GM10266 (cell line): ENCODE data around the gene TRPM3.

Source experiments
- DNase-seq: peaks from one replicate; pipeline ENCODE4 v3.0.0; 2012; ENCODE audit errors: extremely low spot score
- TF ChIP-seq, protein P1 (sequence below): IDR thresholded peaks from 2 replicates; pipeline ENCODE4 v1.5.1; 2012; ENCODE audit warnings: mild to moderate bottlenecking, low read depth; ENCODE audit not compliant: control insufficient read depth, insufficient read depth; ENCODE audit errors: missing control alignments

TRPM3 gene

GRCh38 chr9:70954596-70955143 is 166.8 kb downstream of the TRPM3 start:
- DNase-seq = no peak
- TF ChIP-seq, protein P1, sequence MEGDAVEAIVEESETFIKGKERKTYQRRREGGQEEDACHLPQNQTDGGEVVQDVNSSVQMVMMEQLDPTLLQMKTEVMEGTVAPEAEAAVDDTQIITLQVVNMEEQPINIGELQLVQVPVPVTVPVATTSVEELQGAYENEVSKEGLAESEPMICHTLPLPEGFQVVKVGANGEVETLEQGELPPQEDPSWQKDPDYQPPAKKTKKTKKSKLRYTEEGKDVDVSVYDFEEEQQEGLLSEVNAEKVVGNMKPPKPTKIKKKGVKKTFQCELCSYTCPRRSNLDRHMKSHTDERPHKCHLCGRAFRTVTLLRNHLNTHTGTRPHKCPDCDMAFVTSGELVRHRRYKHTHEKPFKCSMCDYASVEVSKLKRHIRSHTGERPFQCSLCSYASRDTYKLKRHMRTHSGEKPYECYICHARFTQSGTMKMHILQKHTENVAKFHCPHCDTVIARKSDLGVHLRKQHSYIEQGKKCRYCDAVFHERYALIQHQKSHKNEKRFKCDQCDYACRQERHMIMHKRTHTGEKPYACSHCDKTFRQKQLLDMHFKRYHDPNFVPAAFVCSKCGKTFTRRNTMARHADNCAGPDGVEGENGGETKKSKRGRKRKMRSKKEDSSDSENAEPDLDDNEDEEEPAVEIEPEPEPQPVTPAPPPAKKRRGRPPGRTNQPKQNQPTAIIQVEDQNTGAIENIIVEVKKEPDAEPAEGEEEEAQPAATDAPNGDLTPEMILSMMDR = no peak

DNA sequence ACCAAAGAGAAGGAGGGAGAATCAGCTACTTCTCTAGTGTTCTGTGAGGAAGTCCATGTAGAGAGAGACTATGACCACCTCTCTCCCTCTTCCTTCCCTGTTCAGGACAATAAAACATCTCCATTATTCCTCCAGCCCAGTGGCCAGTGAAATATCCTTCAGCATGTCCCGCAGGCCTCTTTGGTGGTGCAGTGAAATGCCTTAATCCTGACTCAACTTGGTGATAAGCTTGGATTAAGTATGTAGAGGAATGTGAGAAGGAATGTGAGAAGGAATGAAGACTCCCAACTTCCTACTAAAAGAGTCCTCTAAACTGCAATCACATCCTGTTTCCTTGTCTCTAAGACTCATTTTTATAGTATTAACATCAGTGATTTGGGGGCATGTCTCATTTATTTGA is 167.3 kb downstream of the TRPM3 start:
- no peak for DNase-seq
- TF ChIP-seq, protein P1 = no peak

DNA sequence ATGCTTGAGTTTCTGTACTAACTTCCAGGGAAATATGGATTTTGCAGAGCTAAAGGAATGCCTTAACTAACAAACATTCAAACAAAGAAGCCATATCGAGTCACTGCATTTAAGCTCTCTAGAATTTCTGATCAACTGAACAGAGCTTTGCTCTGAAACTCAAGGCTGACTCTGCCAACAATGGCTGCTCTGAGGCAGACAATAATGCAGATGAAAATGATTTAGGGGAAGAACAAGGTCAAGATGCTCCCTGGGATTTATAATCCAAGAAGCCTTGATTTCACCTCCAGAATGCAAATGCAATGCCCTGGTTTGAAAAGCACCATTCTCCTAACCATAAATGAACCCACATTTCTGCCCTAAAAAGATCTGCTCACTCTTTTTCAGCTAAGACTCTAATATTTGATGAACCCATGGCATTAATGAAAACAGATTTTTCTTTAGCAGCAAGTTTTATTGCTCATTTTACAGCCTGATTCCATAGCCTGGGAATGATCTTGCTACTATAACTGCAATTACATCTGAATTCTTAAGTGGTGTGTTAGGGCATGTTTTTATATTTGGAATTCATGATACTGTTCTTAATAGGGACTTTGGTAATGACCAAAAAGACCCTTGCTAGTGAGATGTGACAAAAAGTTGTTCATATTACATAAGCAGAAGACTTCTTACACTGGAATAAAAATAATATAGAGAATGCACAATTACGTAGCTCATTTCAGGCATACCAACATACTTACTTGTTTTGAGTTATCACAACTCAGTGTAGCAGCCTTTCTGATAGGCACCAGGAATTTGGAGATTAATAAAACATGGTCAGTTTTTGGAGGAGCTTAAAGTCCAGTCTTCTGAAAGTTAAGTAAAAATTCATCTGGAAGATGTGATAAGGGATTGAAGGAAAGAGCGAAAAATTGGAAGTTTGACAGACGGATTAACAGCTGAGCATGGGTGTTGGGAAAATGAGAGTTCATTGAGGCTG is 169.4 kb downstream of the TRPM3 start:
- TF ChIP-seq, protein P1 = no peak
- DNase-seq = no peak

GRCh38 chr9:70950270-70950669 is 171.2 kb downstream of the TRPM3 start:
- no peak for DNase-seq
- TF ChIP-seq, protein P1 = no peak

GRCh38 chr9:70949239-70949638 is 172.2 kb downstream of the TRPM3 start:
- no peak for DNase-seq
- TF ChIP-seq, protein P1 = no peak

DNA sequence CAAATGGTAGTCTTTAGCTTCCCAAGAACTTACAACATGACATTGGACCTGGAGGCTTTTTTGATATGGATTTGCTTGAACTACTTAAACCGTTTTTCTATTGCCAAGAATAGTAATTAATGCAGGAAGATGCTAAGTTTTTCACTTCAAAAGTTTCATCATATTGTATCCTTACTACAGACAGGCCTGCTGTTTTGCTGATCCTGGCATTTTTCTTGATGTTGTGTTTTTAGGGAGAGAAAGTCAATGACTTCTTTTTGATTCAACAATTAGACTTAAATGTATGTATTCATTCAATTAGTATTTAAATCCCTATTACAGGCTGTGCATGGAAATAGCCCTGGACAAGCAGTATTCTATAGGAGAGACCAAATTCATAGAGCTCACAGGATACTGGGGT is 172.7 kb downstream of the TRPM3 start:
- DNase-seq = no peak
- TF ChIP-seq, protein P1 = no peak

- DNase-seq = no peak
- TF ChIP-seq, protein P1 = no peak
Measured at GRCh38 chr9:70947511-70947910, 173.9 kb downstream of the TRPM3 start.
